ENCODE results near the gene CDH2. TPM values are rescaled to one million over a fixed set of nuclear protein-coding genes. Genes with fewer than 3 reads are reported as not detected.

The CDH2 gene
- total RNA-seq, 1 experiment from 2014 or later, result 42.3 TPM

GRCh38 chr18:28109781-28110560 is 67.0 kb downstream of the CDH2 start:
- no peak for TF ChIP-seq SIN3A (IDR thresholded peaks at IDR 0.05; ENCODE audit: borderline replicate concordance, insufficient read depth, low read depth, low read length)
- TF ChIP-seq POLR2AphosphoS5 (IDR thresholded peaks at IDR 0.05; ENCODE audit: low read depth, low read length), result no peak
- no peak for TF ChIP-seq TCF7L2 (IDR thresholded peaks at IDR 0.05; ENCODE audit: low read depth, low read length)
- TF ChIP-seq REST (IDR thresholded peaks at IDR 0.05; ENCODE audit: insufficient read depth in 1 of 2, low read depth in 2 of 2, low read length in 1 of 2), result no peak
- no peak for TF ChIP-seq CTCF (IDR thresholded peaks at IDR 0.05)
- in situ Hi-C loops (cut with HindIII; ENCODE audit: low pct_unique_long_range_greater_than_20kb, low sequenced_read_pairs) (no loop called here), intact Hi-C loops (cut with micrococcal nuclease; ENCODE audit: unreplicated experiment) (no loop called here)
- Histone ChIP-seq H3K4me3 (ENCODE audit: low read depth in 2 of 2, low read length in 2 of 2) (no peak overlapping the region), H3K27ac (ENCODE audit: low read length) (no peak overlapping the region), H3K27me3 (ENCODE audit: control insufficient read depth, insufficient read depth, low read length) (no peaks in the 10 kb centered on the region), H3K36me3 (ENCODE audit: control insufficient read depth, insufficient read depth, low read length) (no peaks in the 10 kb centered on the region), H3K4me1 (ENCODE audit: control insufficient read depth, insufficient read depth, low read length) (peaks cover 7% of the 10 kb centered on the region; the same call in 1 of the 2 replicates), H3K9me3 (ENCODE audit: control insufficient read depth, insufficient read depth, low read depth, low read length) (no peaks in the 10 kb centered on the region)
- ChIA-PET CTCF (no interaction called here), POLR2A (no interaction called here)
- DNase-seq (ENCODE audit: low read depth, low spot score), result no peak
- no TSS peak for BruUV-seq (replicated peaks)
- no peak for ATAC-seq

GRCh38 chr18:28108814-28109213 is 68.1 kb downstream of the CDH2 start:
- peaks cover 7% of the 10 kb centered on the region; the same call in 1 of the 2 replicates for H3K4me1 ChIP-seq (ENCODE audit: control insufficient read depth, insufficient read depth, low read length)
- no peaks in the 10 kb centered on the region for H3K27me3 ChIP-seq (ENCODE audit: control insufficient read depth, insufficient read depth, low read length)
- H3K9me3 ChIP-seq (ENCODE audit: control insufficient read depth, insufficient read depth, low read depth, low read length), result no peaks in the 10 kb centered on the region
- ChIA-PET POLR2A (no interaction called here), CTCF (no interaction called here)
- in situ Hi-C loops (cut with HindIII; ENCODE audit: low pct_unique_long_range_greater_than_20kb, low sequenced_read_pairs), result no loop called here
- ATAC-seq (no peak), DNase-seq (ENCODE audit: low read depth, low spot score) (no peak)
- no peak overlapping the region for H3K4me3 ChIP-seq (ENCODE audit: low read depth in 2 of 2, low read length in 2 of 2)
- BruUV-seq (replicated peaks), result no TSS peak
- TF ChIP-seq REST (IDR thresholded peaks at IDR 0.05; ENCODE audit: insufficient read depth in 1 of 2, low read depth in 2 of 2, low read length in 1 of 2) (no peak), TCF7L2 (IDR thresholded peaks at IDR 0.05; ENCODE audit: low read depth, low read length) (no peak), SIN3A (IDR thresholded peaks at IDR 0.05; ENCODE audit: borderline replicate concordance, insufficient read depth, low read depth, low read length) (no peak), CTCF (IDR thresholded peaks at IDR 0.05) (no peak), POLR2AphosphoS5 (IDR thresholded peaks at IDR 0.05; ENCODE audit: low read depth, low read length) (no peak)
- intact Hi-C loops (cut with micrococcal nuclease; ENCODE audit: unreplicated experiment), result no loop called here
- H3K36me3 ChIP-seq (ENCODE audit: control insufficient read depth, insufficient read depth, low read length), result no peaks in the 10 kb centered on the region
- H3K27ac ChIP-seq (ENCODE audit: low read length), result no peak overlapping the region
